HG03460 (cell line): ENCODE data around the gene MARCHF9.
"Not testable (repeated sequence)": the region's sequence is repeated elsewhere in the genome, so short reads cannot be mapped to it uniquely, and the experiment has no call there.

ENCODE experiments used
- ATAC-seq: cut with Tn5 transposase; IDR thresholded peaks from one replicate; pipeline ENCODE4 v1.9.1; 2021; ENCODE audit not compliant: unreplicated experiment

MARCHF9 gene

GRCh38 chr12:57754411-57755193 lies at the start of gene MARCHF9:
Gene MARCHF9, plus strand, starts transcription at chr12:57755103. Its CDS starts 426 bp downstream, at chr12:57755529.
- ATAC-seq = peak; percentile 40

GRCh38 chr12:57707250-57707649 lies 47.7 kb upstream of the MARCHF9 start:
- no peak for ATAC-seq

GRCh38 chr12:57708296-57708695 lies 46.6 kb upstream of the MARCHF9 start:
- no peak for ATAC-seq

- ATAC-seq = no peak
These were observed 42.2 kb upstream of the MARCHF9 start for GRCh38 chr12:57712701-57713100.

GRCh38 chr12:57713209-57713608 lies 41.7 kb upstream of the MARCHF9 start:
- ATAC-seq = no peak

GRCh38 chr12:57715036-57715748 lies 39.7 kb upstream of the MARCHF9 start:
- not testable (repeated sequence) for ATAC-seq

- ATAC-seq = no peak
These were observed 39.1 kb upstream of the MARCHF9 start for GRCh38 chr12:57715786-57716185.

GRCh38 chr12:57716305-57716704 lies 38.6 kb upstream of the MARCHF9 start:
- ATAC-seq = no peak

GRCh38 chr12:57717131-57717530 lies 37.8 kb upstream of the MARCHF9 start:
- ATAC-seq = no peak

- no peak for ATAC-seq
These were observed 36.9 kb upstream of the MARCHF9 start for GRCh38 chr12:57717846-57718640.

- ATAC-seq = no peak
These were observed 36.0 kb upstream of the MARCHF9 start for GRCh38 chr12:57718641-57719528.

- ATAC-seq = no peak
These were observed 34.9 kb upstream of the MARCHF9 start for GRCh38 chr12:57719777-57720605.

GRCh38 chr12:57720606-57721595 lies 34.0 kb upstream of the MARCHF9 start:
- ATAC-seq = no peak

- ATAC-seq = not testable (repeated sequence)
These were observed 32.9 kb upstream of the MARCHF9 start for GRCh38 chr12:57721846-57722608.

GRCh38 chr12:57722716-57723629 lies 31.9 kb upstream of the MARCHF9 start:
- ATAC-seq = no peak

GRCh38 chr12:57723630-57723962 lies 31.3 kb upstream of the MARCHF9 start:
- no peak for ATAC-seq
